Hematopoietic multipotent progenitor cell treated with erythropoietin and hydrocortisone succinate and interleukin-3 and kit ligand, for 15 days (in vitro differentiated cells): ENCODE results near the gene PLCH1.

ENCODE experiments used
- DNase-seq: peaks from one replicate; pipeline ENCODE4 v3.0.0-alpha.2; 2015; ENCODE audit warnings: low spot score

PLCH1 gene, protein sequence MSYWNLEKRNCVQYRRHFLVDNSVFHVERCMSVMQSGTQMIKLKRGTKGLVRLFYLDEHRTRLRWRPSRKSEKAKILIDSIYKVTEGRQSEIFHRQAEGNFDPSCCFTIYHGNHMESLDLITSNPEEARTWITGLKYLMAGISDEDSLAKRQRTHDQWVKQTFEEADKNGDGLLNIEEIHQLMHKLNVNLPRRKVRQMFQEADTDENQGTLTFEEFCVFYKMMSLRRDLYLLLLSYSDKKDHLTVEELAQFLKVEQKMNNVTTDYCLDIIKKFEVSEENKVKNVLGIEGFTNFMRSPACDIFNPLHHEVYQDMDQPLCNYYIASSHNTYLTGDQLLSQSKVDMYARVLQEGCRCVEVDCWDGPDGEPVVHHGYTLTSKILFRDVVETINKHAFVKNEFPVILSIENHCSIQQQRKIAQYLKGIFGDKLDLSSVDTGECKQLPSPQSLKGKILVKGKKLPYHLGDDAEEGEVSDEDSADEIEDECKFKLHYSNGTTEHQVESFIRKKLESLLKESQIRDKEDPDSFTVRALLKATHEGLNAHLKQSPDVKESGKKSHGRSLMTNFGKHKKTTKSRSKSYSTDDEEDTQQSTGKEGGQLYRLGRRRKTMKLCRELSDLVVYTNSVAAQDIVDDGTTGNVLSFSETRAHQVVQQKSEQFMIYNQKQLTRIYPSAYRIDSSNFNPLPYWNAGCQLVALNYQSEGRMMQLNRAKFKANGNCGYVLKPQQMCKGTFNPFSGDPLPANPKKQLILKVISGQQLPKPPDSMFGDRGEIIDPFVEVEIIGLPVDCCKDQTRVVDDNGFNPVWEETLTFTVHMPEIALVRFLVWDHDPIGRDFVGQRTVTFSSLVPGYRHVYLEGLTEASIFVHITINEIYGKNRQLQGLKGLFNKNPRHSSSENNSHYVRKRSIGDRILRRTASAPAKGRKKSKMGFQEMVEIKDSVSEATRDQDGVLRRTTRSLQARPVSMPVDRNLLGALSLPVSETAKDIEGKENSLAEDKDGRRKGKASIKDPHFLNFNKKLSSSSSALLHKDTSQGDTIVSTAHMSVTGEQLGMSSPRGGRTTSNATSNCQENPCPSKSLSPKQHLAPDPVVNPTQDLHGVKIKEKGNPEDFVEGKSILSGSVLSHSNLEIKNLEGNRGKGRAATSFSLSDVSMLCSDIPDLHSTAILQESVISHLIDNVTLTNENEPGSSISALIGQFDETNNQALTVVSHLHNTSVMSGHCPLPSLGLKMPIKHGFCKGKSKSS (N-terminal part only)

DNA sequence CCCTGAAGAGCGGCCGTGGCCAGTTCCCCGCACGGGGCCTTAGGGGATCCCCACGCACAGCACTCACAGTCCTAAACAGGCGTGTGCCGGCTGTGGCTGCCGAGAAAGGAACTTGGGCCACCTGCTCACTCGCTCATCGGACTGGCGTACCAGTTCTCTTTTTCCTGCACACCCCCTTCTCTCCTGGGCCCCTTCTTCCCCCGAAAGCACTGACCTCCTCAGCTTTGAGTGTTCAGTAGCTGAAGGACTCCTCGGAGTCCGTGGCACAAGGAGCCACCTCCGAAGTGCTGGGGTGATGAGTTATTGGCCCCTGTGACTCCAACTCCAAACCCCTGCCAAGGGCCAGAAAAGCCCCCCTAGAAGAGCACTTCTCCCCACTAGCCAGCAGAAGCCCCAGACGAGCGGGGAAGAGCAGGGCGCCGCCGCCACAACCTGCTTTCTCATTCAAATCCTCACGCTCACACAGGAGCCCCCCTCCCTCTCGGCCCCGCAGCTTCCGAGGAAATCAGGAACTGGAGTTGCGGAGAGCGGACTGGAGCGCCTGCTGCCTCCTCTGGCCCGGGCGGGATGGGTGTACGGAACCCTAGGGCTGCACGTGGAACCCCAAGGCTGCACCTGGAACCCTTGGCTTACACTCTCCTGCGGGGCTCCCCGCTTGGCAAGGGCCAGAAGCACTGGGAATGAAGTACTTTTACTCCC is at the start of gene PLCH1:
Gene PLCH1 (minus strand): TSS at position 446 of the 699 bp plus-strand sequence. CDS start 40,847 bp downstream, outside the sequence.
- no peak for DNase-seq

GRCh38 chr3:155792532-155792931 is 47.7 kb upstream of the PLCH1 start:
- DNase-seq = no peak

DNA sequence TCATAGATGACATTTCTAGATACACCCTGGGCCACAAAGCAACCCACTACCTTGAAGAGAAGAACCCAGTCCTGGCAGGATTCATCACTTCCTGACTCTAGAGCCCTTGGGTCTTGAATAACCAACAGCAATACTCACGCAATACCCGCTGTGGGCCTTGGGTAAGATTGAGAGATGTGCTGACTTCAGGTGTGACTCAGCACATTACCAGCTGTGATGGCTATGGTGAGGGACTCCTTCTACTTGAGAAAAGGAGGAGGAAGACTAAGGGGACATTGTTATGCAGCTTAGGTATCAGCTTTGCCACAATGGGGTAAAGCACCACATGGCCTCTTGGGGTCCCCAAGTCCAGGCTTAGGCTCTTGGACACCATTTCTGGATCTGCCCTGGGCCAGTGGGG is 46.3 kb upstream of the PLCH1 start:
- peak; percentile 15 for DNase-seq

- no peak for DNase-seq
Measured at GRCh38 chr3:155790272-155790925, 45.5 kb upstream of the PLCH1 start.

DNA sequence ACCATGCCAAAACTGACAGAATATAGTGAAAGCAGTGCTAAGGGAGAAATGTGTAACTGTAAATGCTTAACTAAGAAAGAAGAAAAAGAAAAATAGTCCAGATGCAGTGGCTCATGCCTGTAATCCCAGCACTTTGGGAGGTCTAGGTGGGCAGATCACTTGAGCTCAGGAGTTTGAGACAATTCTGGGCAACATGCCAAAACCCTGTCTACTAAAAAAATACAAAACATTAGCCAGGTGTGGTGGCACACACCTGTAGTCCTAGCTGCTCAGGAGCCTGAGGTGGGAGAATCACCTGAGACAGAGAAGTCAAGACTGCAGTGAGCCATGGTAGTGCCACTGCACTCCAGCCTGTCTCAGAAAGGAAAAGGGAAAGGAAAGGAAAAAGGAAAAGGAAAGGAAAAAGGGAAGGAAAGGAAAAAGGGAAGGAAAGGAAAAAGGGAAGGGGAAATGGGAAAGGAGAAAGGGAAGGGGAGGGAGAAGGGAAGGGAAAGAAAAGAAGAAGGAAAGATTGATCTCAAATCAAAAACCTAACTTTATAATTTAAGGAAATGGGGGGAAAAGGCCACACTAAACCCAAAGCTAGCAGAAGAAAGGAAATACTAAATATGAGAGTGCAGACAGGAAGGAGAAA is 40.9 kb upstream of the PLCH1 start:
- DNase-seq = no peak

DNA sequence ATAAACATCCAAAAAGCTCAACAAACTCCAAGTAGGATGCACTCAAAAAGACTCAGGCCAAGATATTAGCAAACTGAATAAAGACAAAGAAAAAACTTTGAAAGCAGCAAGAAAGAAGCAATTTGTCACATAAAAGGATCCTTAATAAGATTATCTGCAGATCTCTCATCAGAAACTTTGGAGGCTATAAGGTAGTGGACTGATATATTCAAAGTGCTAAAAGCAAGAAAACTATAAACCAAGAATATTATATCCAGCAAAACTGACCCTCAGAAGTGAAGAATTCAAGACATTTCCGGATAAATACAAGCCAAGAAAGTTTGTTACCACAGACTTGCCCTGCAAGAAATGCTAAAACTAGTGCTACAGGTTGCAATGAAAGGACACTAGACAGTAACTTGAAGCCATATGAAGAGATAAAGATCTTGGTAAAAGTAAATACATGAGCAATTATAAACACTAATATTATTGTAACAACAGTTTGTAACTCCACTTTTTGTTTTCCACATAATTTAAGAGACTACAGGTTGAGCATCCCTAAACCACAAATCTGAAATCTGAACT is 37.6 kb upstream of the PLCH1 start:
- no peak for DNase-seq

DNA sequence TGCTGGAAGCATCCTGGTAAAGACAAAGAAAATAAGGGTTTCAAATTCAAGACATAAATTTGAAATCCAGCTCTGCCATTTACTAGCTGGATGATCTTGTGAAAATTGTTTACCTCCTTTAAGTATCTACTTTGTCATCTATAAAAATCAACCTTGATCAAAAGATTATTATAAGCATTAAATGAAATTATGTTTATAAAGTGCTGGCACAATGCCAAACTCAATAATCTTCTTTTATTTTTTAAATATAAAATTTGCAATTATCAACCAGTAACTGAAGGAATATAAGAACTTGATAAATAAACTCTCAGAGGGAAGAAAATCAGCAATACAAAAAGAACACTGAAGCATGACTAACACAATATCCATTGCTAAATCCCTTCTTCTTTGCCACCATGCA is 35.4 kb upstream of the PLCH1 start:
- no peak for DNase-seq

DNA sequence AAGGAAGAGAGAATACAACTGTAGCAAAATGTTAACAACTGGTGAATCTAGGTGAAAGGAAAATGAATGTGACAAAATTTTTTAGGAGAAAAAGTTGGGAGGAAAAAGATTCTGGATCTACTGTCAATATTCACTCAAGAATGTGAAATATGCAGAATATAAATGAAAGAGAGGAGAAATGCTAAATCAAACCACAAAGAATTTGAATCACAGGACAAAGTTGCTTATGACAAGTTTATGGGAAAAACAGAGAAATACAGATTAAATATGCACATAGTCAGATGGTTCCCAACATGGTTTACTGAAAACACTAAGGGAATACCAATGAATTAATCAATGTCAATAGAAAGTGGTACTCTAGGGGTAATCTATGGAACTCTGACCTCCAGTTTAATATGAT is 33.6 kb upstream of the PLCH1 start:
- no peak for DNase-seq

- no peak for DNase-seq
Measured at GRCh38 chr3:155772801-155773200, 27.9 kb upstream of the PLCH1 start.

GRCh38 chr3:155771126-155771525 is 26.3 kb upstream of the PLCH1 start:
- no peak for DNase-seq

GRCh38 chr3:155766206-155766605 is 21.3 kb upstream of the PLCH1 start:
- no peak for DNase-seq

DNA sequence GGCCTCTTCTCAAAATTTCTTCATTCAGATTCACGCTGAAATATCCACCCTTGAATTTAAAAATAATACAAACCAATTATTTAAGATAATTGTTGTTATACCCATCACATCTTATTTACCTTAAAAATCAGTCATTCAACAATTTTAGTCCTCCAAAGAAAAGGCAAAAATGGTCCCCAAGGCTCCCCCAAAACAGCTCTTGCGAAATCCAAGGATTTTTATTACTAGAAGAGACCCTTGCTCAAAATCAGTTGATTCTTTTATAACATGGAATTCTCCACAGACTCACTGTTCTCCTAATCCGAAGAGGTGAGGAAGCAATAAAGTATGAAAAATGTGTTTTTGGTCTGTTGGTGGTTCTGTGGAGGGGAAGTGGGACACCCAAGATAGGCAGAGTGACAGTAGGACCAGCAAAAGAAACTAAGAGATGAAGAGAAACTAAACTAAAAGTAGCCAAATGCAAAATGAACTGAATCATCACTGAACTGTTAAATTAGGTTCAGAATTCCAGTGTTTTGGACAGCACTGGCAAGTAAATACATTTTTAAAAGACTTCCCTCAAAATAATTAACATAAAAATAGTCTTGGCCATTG is 19.1 kb upstream of the PLCH1 start:
- DNase-seq = no peak

GRCh38 chr3:155760653-155761052 is 15.8 kb upstream of the PLCH1 start:
- DNase-seq = no peak

- no peak for DNase-seq
Measured at GRCh38 chr3:155757577-155757976, 12.7 kb upstream of the PLCH1 start.

DNA sequence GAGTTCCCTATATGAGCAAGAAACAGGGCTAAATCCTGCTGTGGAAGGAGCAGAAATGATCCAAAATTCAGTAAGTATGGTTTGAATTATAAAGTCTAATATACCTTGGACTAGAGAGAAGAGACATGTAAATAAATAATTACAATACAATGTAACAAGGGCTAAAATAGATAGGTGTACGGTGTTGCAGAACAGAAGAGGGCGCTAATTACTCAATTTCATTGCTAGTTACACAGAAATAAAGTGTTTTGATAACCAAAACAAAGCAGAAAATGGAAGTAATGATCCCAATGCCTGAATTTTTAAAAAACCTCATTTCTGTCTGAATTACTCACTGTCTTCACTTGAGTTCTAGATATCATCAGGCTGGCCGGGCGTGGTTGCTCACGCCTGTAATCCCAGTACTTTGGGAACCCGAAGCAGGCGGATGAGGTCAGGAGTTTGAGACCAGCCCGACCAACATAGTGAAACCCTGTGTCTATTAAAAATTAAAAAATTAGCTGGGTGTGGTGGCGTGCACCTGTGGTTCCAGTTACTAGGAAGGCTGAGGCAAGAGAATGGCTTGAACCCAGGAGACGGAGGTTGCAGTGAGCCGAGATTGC is 8.3 kb upstream of the PLCH1 start:
- peak; percentile 43 for DNase-seq

GRCh38 chr3:155748611-155749365 is 3.9 kb upstream of the PLCH1 start:
- DNase-seq = no peak

DNA sequence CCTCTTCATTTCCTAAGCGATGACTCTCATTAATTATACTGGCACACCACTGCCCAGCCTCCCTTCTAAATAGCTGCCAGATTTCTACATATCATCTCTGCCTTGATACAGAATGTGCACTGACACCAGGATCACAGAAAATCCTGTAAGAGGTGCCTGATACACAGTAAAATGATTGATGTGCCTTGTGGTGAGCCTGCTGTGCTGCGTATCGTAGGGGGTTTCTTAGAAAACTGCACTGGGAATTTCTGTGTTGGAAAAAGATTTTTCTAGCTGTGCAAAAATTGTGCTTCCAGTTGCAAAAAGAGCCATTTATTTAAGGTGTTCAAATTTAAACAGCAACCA is 3.0 kb upstream of the PLCH1 start:
- no peak for DNase-seq

DNA sequence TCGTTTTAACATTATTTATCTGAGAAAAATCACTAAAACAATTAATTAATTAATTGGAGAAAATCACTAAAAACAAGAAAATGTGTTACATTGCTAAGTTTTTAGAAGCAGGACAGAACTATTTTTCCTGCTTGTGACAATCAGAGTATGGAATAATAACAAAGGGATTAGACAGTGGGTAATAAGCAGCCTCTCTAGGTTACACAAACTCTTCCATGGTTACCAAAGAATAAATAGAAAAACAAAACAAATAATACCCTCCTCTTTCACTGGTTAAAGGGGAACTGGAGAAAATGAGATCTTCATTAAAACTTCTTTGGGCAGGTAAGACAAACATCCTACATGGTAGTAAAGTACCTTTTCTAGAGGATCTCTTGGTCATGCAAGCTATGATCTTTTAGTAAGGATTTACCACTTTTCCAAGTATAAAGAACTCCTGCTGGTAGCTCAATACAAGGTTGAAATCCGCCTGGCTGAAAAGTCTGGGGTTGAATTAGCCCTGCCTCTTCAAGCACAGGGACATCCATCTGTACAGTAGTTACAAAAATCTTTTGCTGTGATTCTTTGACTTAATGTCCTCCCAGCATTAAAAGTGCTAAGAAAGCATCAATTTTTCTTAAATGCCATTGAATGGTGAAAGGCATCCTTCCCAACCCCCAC is 2.5 kb upstream of the PLCH1 start:
- no peak for DNase-seq
